Large intestine (tissue), 3 donors: ENCODE data around the gene EML4. TPM values are rescaled to one million over a fixed set of nuclear protein-coding genes. Genes with fewer than 3 reads are reported as not detected.

Source experiments
- DNase-seq, 2 donors: peaks; one replicate each; pipeline versions ENCODE4 v3.0.0 to v3.0.0-alpha.2; 2013
- H3K27ac ChIP-seq: one replicate; pipeline ENCODE4 v1.5.1; 2013; ENCODE audit warnings: low read length
- H3K27me3 ChIP-seq: 2 replicates; pipeline ENCODE4 v1.6.1; 2013; ENCODE audit warnings: low read length; ENCODE audit not compliant: control insufficient read depth, insufficient read depth
- H3K36me3 ChIP-seq: 2 replicates; pipeline ENCODE4 v1.6.1; 2013; ENCODE audit warnings: low read length; ENCODE audit not compliant: control insufficient read depth, insufficient read depth
- H3K4me1 ChIP-seq: one replicate; pipeline ENCODE4 v1.6.1; 2013; ENCODE audit warnings: low read length; ENCODE audit not compliant: control insufficient read depth, insufficient read depth
- H3K4me3 ChIP-seq: one replicate; pipeline ENCODE4 v1.5.1; 2013; ENCODE audit warnings: low read length
- H3K9me3 ChIP-seq: one replicate; pipeline ENCODE4 v1.6.1; 2013; ENCODE audit warnings: mild to moderate bottlenecking, low read depth, low read length, moderate library complexity; ENCODE audit not compliant: control insufficient read depth
- WGBS: methylation state at CpG from one replicate; pipeline ENCODE4 v1.1.5; 2013; ENCODE audit warnings: low lambda C conversion rate; ENCODE audit not compliant: insufficient coverage; 5-methylcytosine and 5-hydroxymethylcytosine counted together
- polyA plus RNA-seq: library from polyadenylated mRNA; unstranded; fragments of 120-200 nt; gene quantifications from one replicate; pipeline ENCODE4 v1.2.1, GENCODE V29; 2013

EML4 gene
- polyA plus RNA-seq, 1 donor, result 129 TPM

- Histone ChIP-seq H3K27ac (no peak overlapping the region), H3K27me3 (no peaks in the 10 kb centered on the region), H3K4me3 (no peak overlapping the region), H3K9me3 (no peaks in the 10 kb centered on the region), H3K4me1 (peaks cover 8% of the 10 kb centered on the region), H3K36me3 (no peaks in the 10 kb centered on the region)
- DNase-seq, result no peak
- no CpG with 5 or more reads among the region's 4 CpGs for WGBS
These were observed 54.1 kb downstream of the EML4 start for GRCh38 chr2:42223067-42223854.

- H3K4me3 ChIP-seq, result no peak overlapping the region
- 88% methylated on average over 2 of the region's 2 CpGs for WGBS
- no peaks in the 10 kb centered on the region for H3K27me3 ChIP-seq
- no peak for DNase-seq
- H3K9me3 ChIP-seq, result no peaks in the 10 kb centered on the region
- peaks cover 8% of the 10 kb centered on the region for H3K4me1 ChIP-seq
- H3K36me3 ChIP-seq, result no peaks in the 10 kb centered on the region
- no peak overlapping the region for H3K27ac ChIP-seq
These were observed 54.7 kb downstream of the EML4 start for GRCh38 chr2:42223855-42224268.

GRCh38 chr2:42224422-42225067 lies 55.4 kb downstream of the EML4 start:
- DNase-seq, result no peak
- 80% methylated on average over 2 of the region's 4 CpGs for WGBS
- Histone ChIP-seq H3K27ac (no peak overlapping the region), H3K27me3 (no peaks in the 10 kb centered on the region), H3K9me3 (no peaks in the 10 kb centered on the region), H3K36me3 (no peaks in the 10 kb centered on the region), H3K4me3 (no peak overlapping the region), H3K4me1 (peaks cover 8% of the 10 kb centered on the region)

- Histone ChIP-seq H3K27me3 (no peaks in the 10 kb centered on the region), H3K4me1 (peaks cover 9% of the 10 kb centered on the region), H3K36me3 (no peaks in the 10 kb centered on the region), H3K4me3 (no peak overlapping the region), H3K9me3 (no peaks in the 10 kb centered on the region), H3K27ac (no peak overlapping the region)
- no peak for DNase-seq
- no CpG with 5 or more reads among the region's 1 CpG for WGBS
These were observed 56.4 kb downstream of the EML4 start for GRCh38 chr2:42225573-42225972.

- Histone ChIP-seq H3K9me3 (no peaks in the 10 kb centered on the region), H3K4me1 (peaks cover 9% of the 10 kb centered on the region), H3K4me3 (no peak overlapping the region), H3K36me3 (no peaks in the 10 kb centered on the region), H3K27ac (no peak overlapping the region), H3K27me3 (no peaks in the 10 kb centered on the region)
- 100% methylated on average over 1 of the region's 2 CpGs for WGBS
- DNase-seq, result no peak
These were observed 58.3 kb downstream of the EML4 start for GRCh38 chr2:42227491-42227890.

GRCh38 chr2:42228101-42228500 lies 58.9 kb downstream of the EML4 start:
- peaks cover 9% of the 10 kb centered on the region for H3K4me1 ChIP-seq
- no peak overlapping the region for H3K27ac ChIP-seq
- no peaks in the 10 kb centered on the region for H3K27me3 ChIP-seq
- DNase-seq, result no peak
- H3K36me3 ChIP-seq, result no peaks in the 10 kb centered on the region
- WGBS, result no CpG with 5 or more reads among the region's 1 CpG
- H3K4me3 ChIP-seq, result no peak overlapping the region
- no peaks in the 10 kb centered on the region for H3K9me3 ChIP-seq

GRCh38 chr2:42229949-42230348 lies 60.8 kb downstream of the EML4 start:
- Histone ChIP-seq H3K4me1 (peaks cover 17% of the 10 kb centered on the region), H3K27me3 (no peaks in the 10 kb centered on the region), H3K4me3 (no peak overlapping the region), H3K27ac (no peak overlapping the region), H3K36me3 (no peaks in the 10 kb centered on the region), H3K9me3 (no peaks in the 10 kb centered on the region)
- WGBS, result 83% methylated on average over 1 of the region's 2 CpGs
- DNase-seq, result no peak

GRCh38 chr2:42230891-42231290 lies 61.7 kb downstream of the EML4 start:
- WGBS, result 88% methylated on average over 3 of the region's 3 CpGs
- no peak for DNase-seq
- Histone ChIP-seq H3K9me3 (no peaks in the 10 kb centered on the region), H3K4me3 (no peak overlapping the region), H3K4me1 (peaks cover 17% of the 10 kb centered on the region), H3K27ac (no peak overlapping the region), H3K36me3 (no peaks in the 10 kb centered on the region), H3K27me3 (no peaks in the 10 kb centered on the region)

GRCh38 chr2:42232024-42232423 lies 62.9 kb downstream of the EML4 start:
- Histone ChIP-seq H3K4me3 (no peak overlapping the region), H3K36me3 (no peaks in the 10 kb centered on the region), H3K27me3 (no peaks in the 10 kb centered on the region), H3K9me3 (no peaks in the 10 kb centered on the region), H3K27ac (no peak overlapping the region), H3K4me1 (peaks cover 17% of the 10 kb centered on the region)
- no peak for DNase-seq
- WGBS, result no CpG with 5 or more reads among the region's 1 CpG

- Histone ChIP-seq H3K9me3 (no peaks in the 10 kb centered on the region), H3K27me3 (no peaks in the 10 kb centered on the region), H3K36me3 (no peaks in the 10 kb centered on the region), H3K4me1 (peaks cover 19% of the 10 kb centered on the region), H3K4me3 (no peak overlapping the region), H3K27ac (peak overlapping the region; percentile 2)
- WGBS, result no CpG with 5 or more reads among the region's 5 CpGs
- DNase-seq, result no peak
These were observed 64.9 kb downstream of the EML4 start for GRCh38 chr2:42233976-42234441.
